Measurements from ENCODE around the gene PRPF19. TPM values are rescaled to one million over a fixed set of nuclear protein-coding genes. Genes with fewer than 3 reads are reported as not detected.

PRPF19 gene
- total and polyA plus RNA-seq, 2 of the 8 experiments (the other 6 are each of a cell fraction or from before 2014, with no cell fraction given), result 107 to 141 TPM

DNA sequence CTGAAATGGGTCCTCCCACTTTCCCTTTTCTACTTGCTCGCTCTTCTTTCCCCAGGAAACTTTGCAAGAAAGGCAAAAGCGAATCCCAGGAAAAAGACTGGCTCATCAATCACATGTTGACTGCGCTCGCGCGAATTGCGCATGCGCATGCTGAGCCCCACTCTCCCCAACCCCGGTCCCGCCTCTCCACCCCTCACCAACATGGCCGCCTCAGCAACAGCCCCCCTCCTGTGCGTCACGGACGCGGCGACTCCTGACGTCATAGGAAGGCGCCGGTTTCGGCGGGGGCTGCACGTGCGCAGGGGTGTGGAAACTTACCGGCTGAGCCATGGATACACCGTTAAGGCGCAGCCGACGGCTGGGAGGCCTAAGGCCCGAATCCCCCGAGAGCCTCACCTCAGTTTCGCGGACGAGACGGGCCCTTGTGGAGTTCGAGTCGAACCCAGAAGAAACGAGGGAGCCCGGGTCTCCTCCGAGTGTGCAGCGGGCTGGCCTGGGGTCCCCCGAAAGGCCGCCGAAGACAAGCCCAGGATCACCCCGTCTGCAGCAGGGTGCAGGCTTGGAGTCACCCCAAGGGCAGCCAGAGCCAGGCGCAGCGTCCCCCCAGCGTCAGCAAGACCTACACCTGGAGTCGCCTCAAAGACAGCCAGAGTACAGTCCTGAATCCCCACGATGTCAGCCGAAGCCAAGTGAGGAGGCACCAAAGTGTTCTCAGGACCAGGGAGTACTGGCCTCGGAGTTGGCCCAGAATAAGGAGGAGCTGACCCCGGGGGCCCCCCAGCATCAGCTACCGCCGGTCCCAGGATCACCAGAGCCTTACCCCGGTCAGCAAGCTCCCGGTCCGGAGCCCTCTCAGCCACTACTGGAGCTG, 64.4 kb downstream of the PRPF19 start, which contains the start of gene CCDC86:
Gene CCDC86 (plus strand): TSS at position 317 of the 871 bp plus-strand sequence. CDS start 12 bp downstream, at position 329.
- H3K56ac ChIP-seq (replicated peaks; ENCODE audit: insufficient read length, low read depth, low read length), result peak within 1 kb of the TSS; percentile 37
- DNase-seq (ENCODE audit: low read depth in 1 of 2, low spot score in 2 of 2), result peak; percentile 95 to 100
- H3K23me2 ChIP-seq (ENCODE audit: low read depth, low read length), result peaks cover 11% of the 10 kb centered on the region; the same call in 1 of the 2 replicates
- peak within 1 kb of the TSS; percentile 77; the same call in 1 of the 2 replicates for H3K27ac ChIP-seq (ENCODE audit: low read depth, low read length)
- peak within 1 kb of the TSS; percentile 89 for H2BK12ac ChIP-seq (ENCODE audit: low read depth, low read length)
- H3K9me3 ChIP-seq (ENCODE audit: insufficient read depth in 2 of 2, low read depth in 1 of 2, low read length in 1 of 2), result no peaks in the 10 kb centered on the region
- peak within 1 kb of the TSS; percentile 67 for H2AK5ac ChIP-seq (ENCODE audit: low read depth, low read length)
- ChIA-PET POLR2A (ENCODE audit: partially characterized antibody) (interaction anchor here (0.7 to 7.3 kb wide), 10 partner anchors 10 to 108 kb away, joined by 3 to 54 read pairs (median 3); partner anchors contain the start of genes PTGDR2 and ZP1), CTCF (ENCODE audit: partially characterized antibody) (interaction anchor here (0.6 to 18.0 kb wide), 10 partner anchors 8 to 682 kb away, joined by 3 to 522 read pairs (median 3); partner anchors contain the start of gene PRPF19)
- H4K5ac ChIP-seq (ENCODE audit: insufficient read length, low read depth, low read length), result peak within 1 kb of the TSS; percentile 55
- no peaks in the 10 kb centered on the region; a peak in 1 of 8 replicates for H3K36me3 ChIP-seq (ENCODE audit: control insufficient read depth in 2 of 4, insufficient read depth in 4 of 4, low read length in 3 of 4)
- H3K4me1 ChIP-seq (replicated peaks in 1 of 4; ENCODE audit: control insufficient read depth in 3 of 4, insufficient read depth in 4 of 4, low read length in 3 of 4), result peaks cover 0 to 21% (median 7%) of the 10 kb centered on the region in 4 experiments; a peak in 6 of 7 replicates
- peak within 1 kb of the TSS; percentile 89 to 99 for H3K4me2 ChIP-seq (ENCODE audit: insufficient read depth in 1 of 2, low read depth in 2 of 2, low read length in 2 of 2)
- WGBS, 2 experiments (ENCODE audit: extremely low coverage in 1 of 2, insufficient coverage in 1 of 2, insufficient read length in 1 of 2, insufficient replicate concordance in 2 of 2, low coverage in 1 of 2, low lambda C conversion rate in 2 of 2, missing lambda C conversion rate in 1 of 2), result 2% methylated on average over 49 of the region's 57 CpGs; no CpG with 5 or more reads in 1 of the 2 experiments
- peaks cover 6% of the 10 kb centered on the region for H3K79me1 ChIP-seq (ENCODE audit: low read depth, low read length)
- peak within 1 kb of the TSS; percentile 75 for H4K91ac ChIP-seq (replicated peaks; ENCODE audit: insufficient read length, low read length)
- H3K4me3 ChIP-seq (ENCODE audit: extremely low read depth in 1 of 4, insufficient read depth in 2 of 4, low read depth in 3 of 4, low read length in 4 of 4), result peak within 1 kb of the TSS; percentile 79 to 92 (median 86)
- no peaks in the 10 kb centered on the region for H3K27me3 ChIP-seq (replicated peaks in 1 of 4; ENCODE audit: control insufficient read depth in 3 of 4, extremely low read depth in 1 of 4, insufficient read depth in 3 of 4, low read length in 3 of 4)
- peak within 1 kb of the TSS; percentile 78; the same call in 1 of the 2 replicates for H2AFZ ChIP-seq (ENCODE audit: low read length)
- H3K9ac ChIP-seq (replicated peaks in 1 of 4; ENCODE audit: extremely low read depth in 1 of 4, low read depth in 3 of 4, low read length in 3 of 4), result peak within 1 kb of the TSS in 3 of 4 experiments; percentile 65 to 88 (median 84); a peak in 6 of 7 replicates
- peak; percentile 58 for FAIRE-seq
- H3K23ac ChIP-seq (ENCODE audit: insufficient read length), result no peak within 1 kb of the TSS
- no peak within 1 kb of the TSS for H3K14ac ChIP-seq (ENCODE audit: insufficient read length)
- peak within 1 kb of the TSS; percentile 96; the same call in 1 of the 2 replicates for H2BK15ac ChIP-seq (ENCODE audit: low read length)
- peaks cover 19 to 41% of the 10 kb centered on the region in 2 experiments for H3K79me2 ChIP-seq (ENCODE audit: control insufficient read depth in 1 of 2, insufficient read depth in 2 of 2, low read length in 2 of 2)
- peak within 1 kb of the TSS; percentile 83 for H2BK5ac ChIP-seq (ENCODE audit: low read depth, low read length)
- H4K20me1 ChIP-seq (replicated peaks in 1 of 2; ENCODE audit: control insufficient read depth in 1 of 2, insufficient read depth in 2 of 2, low read length in 2 of 2), result peaks cover 2 to 4% of the 10 kb centered on the region in 2 experiments
- H3K18ac ChIP-seq (ENCODE audit: extremely low read depth, low read length), result peak within 1 kb of the TSS; percentile 93
- H2BK120ac ChIP-seq (replicated peaks; ENCODE audit: low read depth, low read length), result no peak within 1 kb of the TSS
- H2BK20ac ChIP-seq (ENCODE audit: low read length), result no peak within 1 kb of the TSS
- H4K8ac ChIP-seq (ENCODE audit: extremely low read depth, insufficient read depth, low read length), result peak within 1 kb of the TSS; percentile 96
- H3K4ac ChIP-seq (replicated peaks; ENCODE audit: insufficient read length, low read depth, low read length), result no peak within 1 kb of the TSS
- TF ChIP-seq SIRT6 (IDR thresholded peaks at IDR 0.05; ENCODE audit: low read length) (no peak), ASH2L (IDR thresholded peaks at IDR 0.05; ENCODE audit: low read length) (peak; percentile 71), SRF (IDR thresholded peaks at IDR 0.05; ENCODE audit: low read depth, low read length) (peak; percentile 92), KDM1A (IDR thresholded peaks at IDR 0.05; ENCODE audit: borderline replicate concordance, low read length) (no peak), KDM4A (IDR thresholded peaks at IDR 0.05; ENCODE audit: low read depth, low read length, severe bottlenecking) (peak; percentile 100), SIN3A (conservative IDR thresholded peaks at IDR 0.05 in 1 of 2, IDR thresholded peaks at IDR 0.05 in 1 of 2; ENCODE audit: low read depth in 1 of 2, low read length in 2 of 2) (peak; percentile 99 to 100), HDAC2 (IDR thresholded peaks at IDR 0.05; ENCODE audit: borderline replicate concordance in 1 of 2, low read depth in 2 of 2, low read length in 2 of 2) (peak in 1 of 2 experiments; percentile 79; a peak in 1 of 4 replicates), SP1 (IDR thresholded peaks at IDR 0.05; ENCODE audit: low read depth, low read length) (peak; percentile 79), POU5F1 (IDR thresholded peaks at IDR 0.05; ENCODE audit: low read depth, low read length) (no peak)
- TF ChIP-seq, protein P1, sequence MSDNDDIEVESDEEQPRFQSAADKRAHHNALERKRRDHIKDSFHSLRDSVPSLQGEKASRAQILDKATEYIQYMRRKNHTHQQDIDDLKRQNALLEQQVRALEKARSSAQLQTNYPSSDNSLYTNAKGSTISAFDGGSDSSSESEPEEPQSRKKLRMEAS (IDR thresholded peaks at IDR 0.05), result peak; percentile 100
